IMR-90 (cell line): ENCODE data around the gene NXNL2. TPM values are rescaled to one million over a fixed set of nuclear protein-coding genes. Genes with fewer than 3 reads are reported as not detected.

Experiments used
- ATAC-seq: fragments of 200-7000 bp; cut with Tn5 transposase; 2 replicates; pipeline ENCODE4 v1.9.1; 2020; ENCODE audit warnings: low read depth, mild to moderate bottlenecking, moderate library complexity
- BruUV-seq: library from RNA; stranded (reverse); fragments of 400-500 nt; replicated peaks from 2 replicates; lab custom pipeline; 2021; lab: Mats Ljungman, UMichigan
- CTCF ChIA-PET: fragments of 300-600 bp; formaldehyde crosslinking; extraction: SDS; loops from one replicate; lab custom pipeline; 2021; ENCODE audit warnings: antibody characterized with exemption; lab: Yijun Ruan, JAX
- POLR2A ChIA-PET: fragments of 300-600 bp; sonication (Branson Sonifier 250); formaldehyde crosslinking; loops from one replicate; lab custom pipeline; 2022; ENCODE audit warnings: antibody characterized with exemption; ENCODE audit not compliant: unreplicated experiment; lab: Charles Lee
- DNase-seq: peaks from one replicate; pipeline ENCODE4 v3.0.0; 2013
- H2AFZ ChIP-seq: replicated peaks from 2 replicates; pipeline ENCODE3; 2013; ENCODE audit warnings: low read length, mild to moderate bottlenecking; ENCODE audit not compliant: poor library complexity
- H2AK5ac ChIP-seq: 2 replicates; pipeline ENCODE4 v1.6.1; 2013; ENCODE audit warnings: low read depth, low read length, inconsistent platforms
- H2AK9ac ChIP-seq: replicated peaks from 2 replicates; pipeline ENCODE3; 2013; ENCODE audit warnings: mild to moderate bottlenecking, low read depth, low read length, moderate library complexity; ENCODE audit not compliant: poor library complexity
- H2BK120ac ChIP-seq: 2 replicates; pipeline ENCODE4 v1.6.1; 2013; ENCODE audit warnings: low read depth, low read length, inconsistent platforms
- H2BK15ac ChIP-seq: 3 replicates; pipeline ENCODE4 v1.6.1; 2013; ENCODE audit warnings: low read depth, low read length, inconsistent platforms
- H2BK20ac ChIP-seq: 2 replicates; pipeline ENCODE4 v1.6.1; 2013; ENCODE audit warnings: low read depth, mild to moderate bottlenecking, inconsistent platforms, low read length, moderate library complexity
- H2BK5ac ChIP-seq: 2 replicates; pipeline ENCODE4 v1.6.1; 2013; ENCODE audit warnings: mild to moderate bottlenecking, low read depth, low read length, inconsistent platforms; ENCODE audit not compliant: poor library complexity, severe bottlenecking
- H3K14ac ChIP-seq: replicated peaks from 2 replicates; pipeline ENCODE4 v1.6.1; 2013; ENCODE audit warnings: low read depth, low read length, inconsistent platforms
- H3K18ac ChIP-seq: 2 replicates; pipeline ENCODE4 v1.6.1; 2013; ENCODE audit warnings: low read depth, low read length, control low read depth
- H3K23ac ChIP-seq: 2 replicates; pipeline ENCODE4 v1.6.1; 2013; ENCODE audit warnings: low read depth, low read length, inconsistent platforms
- H3K27ac ChIP-seq: 2 replicates; pipeline ENCODE4 v1.5.1; 2013; ENCODE audit warnings: mild to moderate bottlenecking, control low read depth, low read length; ENCODE audit not compliant: insufficient read depth
- H3K27me3 ChIP-seq: 2 replicates; pipeline ENCODE4 v1.6.1; 2013; ENCODE audit warnings: low read length; ENCODE audit not compliant: control insufficient read depth, insufficient read depth
- H3K36me3 ChIP-seq: 2 replicates; pipeline ENCODE4 v1.6.1; 2013; ENCODE audit warnings: low read length, mixed read lengths; ENCODE audit not compliant: control insufficient read depth, insufficient read depth
- H3K4ac ChIP-seq: 2 replicates; pipeline ENCODE4 v1.6.1; 2013; ENCODE audit warnings: low read depth, low read length, inconsistent platforms
- H3K4me1 ChIP-seq: 2 replicates; pipeline ENCODE4 v1.6.1; 2013; ENCODE audit warnings: low read length, mixed read lengths; ENCODE audit not compliant: control insufficient read depth, insufficient read depth
- H3K4me2 ChIP-seq: 2 replicates; pipeline ENCODE4 v1.6.1; 2013; ENCODE audit warnings: low read depth, mild to moderate bottlenecking, control low read depth, low read length, moderate library complexity
- H3K4me3 ChIP-seq: 2 replicates; pipeline ENCODE4 v1.5.1; 2013; ENCODE audit warnings: low read depth, mild to moderate bottlenecking, control low read depth, low read length, moderate library complexity; ENCODE audit not compliant: insufficient read depth
- H3K56ac ChIP-seq: 2 replicates; pipeline ENCODE4 v1.6.1; 2013; ENCODE audit warnings: low read length, inconsistent platforms; ENCODE audit not compliant: insufficient read depth; ENCODE audit errors: extremely low read depth
- H3K79me1 ChIP-seq, 2 experiments: 2 replicates each; pipeline ENCODE4 v1.6.1; 2013; ENCODE audit warnings: low read length in 2 of 2, inconsistent platforms in 1 of 2, low read depth in 1 of 2
- H3K9ac ChIP-seq: 2 replicates; pipeline ENCODE4 v1.6.1; 2013; ENCODE audit warnings: low read depth, low read length, control low read depth
- H3K9me1 ChIP-seq: 2 replicates; pipeline ENCODE4 v1.6.1; 2013; ENCODE audit warnings: low read length, inconsistent platforms; ENCODE audit not compliant: insufficient read depth
- H3K9me3 ChIP-seq: 2 replicates; pipeline ENCODE4 v1.6.1; 2013; ENCODE audit warnings: low read length; ENCODE audit not compliant: control insufficient read depth, insufficient read depth
- H4K20me1 ChIP-seq: 2 replicates; pipeline ENCODE4 v1.6.1; 2013; ENCODE audit warnings: low read length, inconsistent platforms; ENCODE audit not compliant: insufficient read depth
- H4K5ac ChIP-seq: 2 replicates; pipeline ENCODE4 v1.6.1; 2013; ENCODE audit warnings: mild to moderate bottlenecking, low read depth, low read length, control low read depth
- H4K8ac ChIP-seq, 2 experiments: 2 replicates each; pipeline ENCODE4 v1.6.1; 2013; ENCODE audit warnings: low read depth in 2 of 2, low read length in 2 of 2, control low read depth in 1 of 2, inconsistent platforms in 1 of 2
- H4K91ac ChIP-seq: 2 replicates; pipeline ENCODE4 v1.6.1; 2013; ENCODE audit warnings: low read depth, low read length, inconsistent platforms; ENCODE audit not compliant: insufficient read depth
- BHLHE40 ChIP-seq: fragments of 150-350 bp; IDR thresholded peaks from 2 replicates; pipeline ENCODE4 v1.6.1; 2016; ENCODE audit warnings: mild to moderate bottlenecking, low read depth, low read length
- CEBPB ChIP-seq: IDR thresholded peaks from 2 replicates; pipeline ENCODE4 v1.6.1; 2012; ENCODE audit warnings: low read depth, low read length, improper control_type of control experiment
- CHD1 ChIP-seq: IDR thresholded peaks from 2 replicates; pipeline ENCODE4 v1.6.1; 2012; ENCODE audit warnings: low read depth, low read length, improper control_type of control experiment
- FOS ChIP-seq: fragments of 150-350 bp; IDR thresholded peaks from 2 replicates; pipeline ENCODE4 v1.6.1; 2016; ENCODE audit warnings: low read depth, low read length
- MAFK ChIP-seq: IDR thresholded peaks from 2 replicates; pipeline ENCODE4 v1.6.1; 2012; ENCODE audit warnings: low read depth, low read length, improper control_type of control experiment
- MAZ ChIP-seq: IDR thresholded peaks from 2 replicates; pipeline ENCODE4 v1.6.1; 2012; ENCODE audit warnings: low read depth, mild to moderate bottlenecking, low read length, improper control_type of control experiment, moderate library complexity, borderline replicate concordance
- MXI1 ChIP-seq: IDR thresholded peaks from 2 replicates; pipeline ENCODE4 v1.6.1; 2012; ENCODE audit warnings: low read depth, mild to moderate bottlenecking, low read length, moderate library complexity, borderline replicate concordance
- NFE2L2 ChIP-seq: fragments of 150-350 bp; IDR thresholded peaks from 2 replicates; pipeline ENCODE4 v1.6.1; 2016; ENCODE audit warnings: low read depth, mild to moderate bottlenecking, low read length
- POLR2A ChIP-seq: IDR thresholded peaks from 2 replicates; pipeline ENCODE4 v1.6.1; 2012; ENCODE audit warnings: mild to moderate bottlenecking, low read depth, low read length
- RCOR1 ChIP-seq: IDR thresholded peaks from 2 replicates; pipeline ENCODE4 v1.6.1; 2012; ENCODE audit warnings: mild to moderate bottlenecking, low read length, improper control_type of control experiment; ENCODE audit not compliant: insufficient replicate concordance
- RFX5 ChIP-seq: IDR thresholded peaks from 2 replicates; pipeline ENCODE4 v1.8.0; 2012; ENCODE audit warnings: low read depth, mild to moderate bottlenecking, low read length, moderate library complexity
- WGBS, 2 experiments: methylation state at CpG; one replicate each; pipeline versions ENCODE4 v1.1.5 to v1.1.7; 2013; ENCODE audit warnings: missing lambda C conversion rate in 2 of 2; ENCODE audit not compliant: insufficient read length in 1 of 2; ENCODE audit errors: extremely low coverage in 2 of 2; 5-methylcytosine and 5-hydroxymethylcytosine counted together
- dilution Hi-C: fragments of 300-500 bp; cut with HindIII; formaldehyde crosslinking; loops from one replicate; pipeline ENCODE4 v1.14.3; 2018; ENCODE audit warnings: low sequenced_read_pairs; ENCODE audit not compliant: unreplicated experiment
- in situ Hi-C: fragments of 300-500 bp; cut with MboI; formaldehyde crosslinking; loops from 3 replicates; pipeline ENCODE4 v1.14.3; 2019; ENCODE audit warnings: low sequenced_read_pairs, inconsistent platforms, mixed read lengths
- intact Hi-C: fragments of 100-400 bp; cut with micrococcal nuclease; formaldehyde crosslinking; loops from 2 replicates; pipeline ENCODE4 v1.10.0; 2022
- polyA plus RNA-seq, 3 experiments: library from polyadenylated mRNA; depleted of rRNA; stranded (reverse); fragments of >200 nt; gene quantifications; 2 replicates each; pipeline ENCODE4 v1.2.3, GENCODE V29; 2012; ENCODE audit warnings: low replicate concordance in 1 of 3
- total RNA-seq: library from RNA; depleted of rRNA; stranded (reverse); fragments of >200 nt; gene quantifications from 2 replicates; pipeline ENCODE4 v1.2.3, GENCODE V29; 2012
- TF ChIP-seq, protein P1 (sequence below): conservative IDR thresholded peaks from 2 replicates; pipeline ENCODE4 v1.5.1; 2012; ENCODE audit warnings: mild to moderate bottlenecking, low read depth, low read length, improper control_type of control experiment
- TF ChIP-seq, protein P2 (sequence below): fragments of 150-350 bp; IDR thresholded peaks from 2 replicates; pipeline ENCODE4 v1.6.1; 2016; ENCODE audit warnings: low read depth, mild to moderate bottlenecking, low read length, moderate library complexity, borderline replicate concordance

NXNL2 gene
- total and polyA plus RNA-seq, 2 of the 4 experiments (the other 2 are of a cell fraction) = 3.2 to 6.4 TPM

DNA sequence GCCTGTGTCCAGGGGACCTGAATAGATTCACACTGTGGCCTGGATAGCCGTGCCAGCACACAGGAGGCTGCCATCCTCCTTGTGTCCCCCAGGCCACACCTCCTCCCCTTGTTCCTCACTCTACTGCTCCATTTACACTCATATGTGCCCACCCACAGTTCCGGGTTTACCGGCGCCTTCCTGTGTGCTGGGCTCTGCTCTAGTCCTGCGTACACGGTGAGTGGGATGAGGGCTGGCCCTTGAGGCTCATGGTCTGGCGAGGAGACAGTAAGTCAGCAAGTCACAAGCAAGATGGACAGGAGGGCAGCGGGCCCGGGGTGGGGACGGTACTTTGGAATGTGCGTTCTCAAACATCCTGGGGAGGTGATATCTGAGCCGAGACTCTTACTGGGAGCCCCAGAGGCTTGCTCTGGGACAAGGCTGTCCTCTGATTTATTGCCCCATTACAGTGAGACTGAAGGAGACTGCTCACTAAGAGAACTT, 32.4 kb upstream of the NXNL2 start:
- no peak overlapping the region; a peak in 2 of 4 replicates for H4K8ac ChIP-seq
- dilution Hi-C loops = no loop called here
- no peak overlapping the region for H2BK20ac ChIP-seq
- no peak overlapping the region for H2BK5ac ChIP-seq
- H3K9me3 ChIP-seq = no peaks in the 10 kb centered on the region
- H3K9ac ChIP-seq = no peak overlapping the region
- no peak overlapping the region for H2BK15ac ChIP-seq
- no peak overlapping the region for H2BK120ac ChIP-seq
- no TSS peak for BruUV-seq
- H3K4me1 ChIP-seq = no peaks in the 10 kb centered on the region
- no peak overlapping the region for H3K56ac ChIP-seq
- H3K14ac ChIP-seq = no peak overlapping the region
- H3K4ac ChIP-seq = no peak overlapping the region
- no peaks in the 10 kb centered on the region for H3K36me3 ChIP-seq
- no peaks in the 10 kb centered on the region for H3K79me1 ChIP-seq
- H3K18ac ChIP-seq = no peak overlapping the region
- no peaks in the 10 kb centered on the region for H3K27me3 ChIP-seq
- POLR2A ChIA-PET = no interaction called here
- DNase-seq (no peak), ATAC-seq (no peak; the same call in 1 of the 2 replicates)
- CTCF ChIA-PET = no interaction called here
- TF ChIP-seq, protein P1, sequence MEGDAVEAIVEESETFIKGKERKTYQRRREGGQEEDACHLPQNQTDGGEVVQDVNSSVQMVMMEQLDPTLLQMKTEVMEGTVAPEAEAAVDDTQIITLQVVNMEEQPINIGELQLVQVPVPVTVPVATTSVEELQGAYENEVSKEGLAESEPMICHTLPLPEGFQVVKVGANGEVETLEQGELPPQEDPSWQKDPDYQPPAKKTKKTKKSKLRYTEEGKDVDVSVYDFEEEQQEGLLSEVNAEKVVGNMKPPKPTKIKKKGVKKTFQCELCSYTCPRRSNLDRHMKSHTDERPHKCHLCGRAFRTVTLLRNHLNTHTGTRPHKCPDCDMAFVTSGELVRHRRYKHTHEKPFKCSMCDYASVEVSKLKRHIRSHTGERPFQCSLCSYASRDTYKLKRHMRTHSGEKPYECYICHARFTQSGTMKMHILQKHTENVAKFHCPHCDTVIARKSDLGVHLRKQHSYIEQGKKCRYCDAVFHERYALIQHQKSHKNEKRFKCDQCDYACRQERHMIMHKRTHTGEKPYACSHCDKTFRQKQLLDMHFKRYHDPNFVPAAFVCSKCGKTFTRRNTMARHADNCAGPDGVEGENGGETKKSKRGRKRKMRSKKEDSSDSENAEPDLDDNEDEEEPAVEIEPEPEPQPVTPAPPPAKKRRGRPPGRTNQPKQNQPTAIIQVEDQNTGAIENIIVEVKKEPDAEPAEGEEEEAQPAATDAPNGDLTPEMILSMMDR = no peak
- TF ChIP-seq MAZ (no peak), CEBPB (no peak), RFX5 (no peak), MAFK (no peak), POLR2A (no peak), NFE2L2 (no peak), BHLHE40 (no peak), RCOR1 (no peak), MXI1 (no peak), CHD1 (no peak), FOS (no peak)
- TF ChIP-seq, protein P2, sequence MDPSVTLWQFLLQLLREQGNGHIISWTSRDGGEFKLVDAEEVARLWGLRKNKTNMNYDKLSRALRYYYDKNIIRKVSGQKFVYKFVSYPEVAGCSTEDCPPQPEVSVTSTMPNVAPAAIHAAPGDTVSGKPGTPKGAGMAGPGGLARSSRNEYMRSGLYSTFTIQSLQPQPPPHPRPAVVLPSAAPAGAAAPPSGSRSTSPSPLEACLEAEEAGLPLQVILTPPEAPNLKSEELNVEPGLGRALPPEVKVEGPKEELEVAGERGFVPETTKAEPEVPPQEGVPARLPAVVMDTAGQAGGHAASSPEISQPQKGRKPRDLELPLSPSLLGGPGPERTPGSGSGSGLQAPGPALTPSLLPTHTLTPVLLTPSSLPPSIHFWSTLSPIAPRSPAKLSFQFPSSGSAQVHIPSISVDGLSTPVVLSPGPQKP = no peak
- in situ Hi-C loops = no loop called here
- H3K9me1 ChIP-seq = peaks cover 8% of the 10 kb centered on the region; the same call in 1 of the 2 replicates
- H3K4me2 ChIP-seq = no peak overlapping the region
- H4K5ac ChIP-seq = no peak overlapping the region
- intact Hi-C loops = no loop called here
- H2AK5ac ChIP-seq = no peak overlapping the region
- H2AFZ ChIP-seq = peak overlapping the region; percentile 19
- H3K23ac ChIP-seq = no peak overlapping the region
- H3K27ac ChIP-seq = no peak overlapping the region
- WGBS, 2 experiments = 63% methylated on average over 10 of the region's 12 CpGs; no CpG with 5 or more reads in 1 of the 2 experiments
- H2AK9ac ChIP-seq = no peak overlapping the region
- H4K91ac ChIP-seq = peak overlapping the region; percentile 28; the same call in 1 of the 2 replicates
- H4K20me1 ChIP-seq = no peaks in the 10 kb centered on the region
- no peak overlapping the region for H3K4me3 ChIP-seq
